Measurements from ENCODE around the gene TOMM40.
"Not testable (repeated sequence)": the region's sequence is repeated elsewhere in the genome, so short reads cannot be mapped to it uniquely, and the experiment has no call there.

The TOMM40 gene

DNA sequence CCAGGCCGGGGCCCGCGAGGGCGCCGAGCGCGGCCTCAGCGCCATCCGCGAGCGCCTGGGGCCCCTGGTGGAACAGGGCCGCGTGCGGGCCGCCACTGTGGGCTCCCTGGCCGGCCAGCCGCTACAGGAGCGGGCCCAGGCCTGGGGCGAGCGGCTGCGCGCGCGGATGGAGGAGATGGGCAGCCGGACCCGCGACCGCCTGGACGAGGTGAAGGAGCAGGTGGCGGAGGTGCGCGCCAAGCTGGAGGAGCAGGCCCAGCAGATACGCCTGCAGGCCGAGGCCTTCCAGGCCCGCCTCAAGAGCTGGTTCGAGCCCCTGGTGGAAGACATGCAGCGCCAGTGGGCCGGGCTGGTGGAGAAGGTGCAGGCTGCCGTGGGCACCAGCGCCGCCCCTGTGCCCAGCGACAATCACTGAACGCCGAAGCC is 17.8 kb downstream of the TOMM40 start:
- Histone ChIP-seq H3K4me1 (ENCODE audit: insufficient read depth, low read length) (peaks cover 4% of the 10 kb centered on the region), H3K4me3 (ENCODE audit: low read length) (no peak overlapping the region), H3K27me3 (ENCODE audit: insufficient read depth, low read length) (peaks cover 2% of the 10 kb centered on the region)

GRCh38 chr19:44909775-44910174 is 18.7 kb downstream of the TOMM40 start:
- no peaks in the 10 kb centered on the region for H3K36me3 ChIP-seq (ENCODE audit: insufficient read depth, low read length)
- H3K9me3 ChIP-seq (ENCODE audit: low read length), result no peaks in the 10 kb centered on the region
- peaks cover 10% of the 10 kb centered on the region for H3K4me1 ChIP-seq (ENCODE audit: insufficient read depth, low read length)
- H3K27me3 ChIP-seq (ENCODE audit: insufficient read depth, low read length), result peaks cover 8% of the 10 kb centered on the region
- no peak overlapping the region for H2AFZ ChIP-seq (ENCODE audit: low read depth, low read length)
- H3K4me3 ChIP-seq (ENCODE audit: low read length), result no peak overlapping the region

More for the DNA sequence above, 17.8 kb downstream of the TOMM40 start:
- Histone ChIP-seq H3K9me3 (ENCODE audit: low read length) (no peaks in the 10 kb centered on the region), H2AFZ (ENCODE audit: low read depth, low read length) (no peak overlapping the region), H3K36me3 (ENCODE audit: insufficient read depth, low read length) (no peaks in the 10 kb centered on the region)

GRCh38 chr19:44911896-44912295 is 20.8 kb downstream of the TOMM40 start:
- H3K36me3 ChIP-seq (ENCODE audit: insufficient read depth, low read length); H3K27me3 ChIP-seq (ENCODE audit: insufficient read depth, low read length); H3K9me3 ChIP-seq (ENCODE audit: low read length): not testable (repeated sequence)

DNA sequence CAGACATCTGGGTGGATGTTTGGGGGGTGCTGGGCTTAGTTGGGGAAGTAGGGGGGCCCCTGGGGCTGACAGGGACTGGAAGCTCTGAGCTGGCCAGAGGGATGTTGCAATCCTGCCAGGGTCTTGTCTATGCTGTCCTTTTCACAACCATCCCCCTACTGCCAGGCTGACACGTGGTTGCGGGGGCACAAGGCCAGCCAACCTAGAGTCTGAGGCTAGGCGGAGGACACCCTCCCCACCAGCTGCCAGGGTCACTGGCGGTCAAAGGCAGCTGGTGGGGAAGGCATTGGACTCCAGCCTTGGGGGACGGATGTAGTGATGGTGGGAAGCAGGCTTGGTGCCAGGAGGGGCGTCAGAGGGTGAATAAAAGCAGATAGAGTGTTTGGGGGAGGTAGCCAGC is 21.8 kb downstream of the TOMM40 start:
- Histone ChIP-seq H2AFZ (ENCODE audit: low read depth, low read length) (no peak overlapping the region), H3K9me3 (ENCODE audit: low read length) (no peaks in the 10 kb centered on the region), H3K27me3 (ENCODE audit: insufficient read depth, low read length) (peaks cover 8% of the 10 kb centered on the region), H3K36me3 (ENCODE audit: insufficient read depth, low read length) (no peaks in the 10 kb centered on the region), H3K4me3 (ENCODE audit: low read length) (no peak overlapping the region), H3K4me1 (ENCODE audit: insufficient read depth, low read length) (peaks cover 6% of the 10 kb centered on the region)

More at GRCh38 chr19:44911896-44912295, 20.8 kb downstream of the TOMM40 start:
- not testable (repeated sequence) for H3K4me3 ChIP-seq (ENCODE audit: low read length); H2AFZ ChIP-seq (ENCODE audit: low read depth, low read length); H3K4me1 ChIP-seq (ENCODE audit: insufficient read depth, low read length)

- Histone ChIP-seq H3K4me3 (ENCODE audit: low read length) (peak overlapping the region; percentile 36), H2AFZ (ENCODE audit: low read depth, low read length) (peak overlapping the region; percentile 89)
- not testable (repeated sequence) for H3K4me1 ChIP-seq (ENCODE audit: insufficient read depth, low read length); H3K27me3 ChIP-seq (ENCODE audit: insufficient read depth, low read length); H3K9me3 ChIP-seq (ENCODE audit: low read length); H3K36me3 ChIP-seq (ENCODE audit: insufficient read depth, low read length)
Measured at GRCh38 chr19:44913512-44914432, 22.7 kb downstream of the TOMM40 start.

GRCh38 chr19:44914433-44915206 is 23.6 kb downstream of the TOMM40 start, which contains the start of gene APOC1:
TSS of gene APOC1 (plus strand) at chr19:44914608. CDS start at chr19:44914892, 284 bp downstream.
- H3K4me3 ChIP-seq (ENCODE audit: low read length), result peak within 1 kb of the TSS; percentile 36
- H2AFZ ChIP-seq (ENCODE audit: low read depth, low read length), result peak within 1 kb of the TSS; percentile 89
- H3K9me3 ChIP-seq (ENCODE audit: low read length); H3K4me1 ChIP-seq (ENCODE audit: insufficient read depth, low read length); H3K36me3 ChIP-seq (ENCODE audit: insufficient read depth, low read length); H3K27me3 ChIP-seq (ENCODE audit: insufficient read depth, low read length): not testable (repeated sequence)

- no peaks in the 10 kb centered on the region for H3K36me3 ChIP-seq (ENCODE audit: insufficient read depth, low read length)
- H2AFZ ChIP-seq (ENCODE audit: low read depth, low read length), result no peak overlapping the region
- H3K9me3 ChIP-seq (ENCODE audit: low read length), result no peaks in the 10 kb centered on the region
- H3K4me3 ChIP-seq (ENCODE audit: low read length), result no peak overlapping the region
- H3K4me1 ChIP-seq (ENCODE audit: insufficient read depth, low read length), result no peaks in the 10 kb centered on the region
- no peaks in the 10 kb centered on the region for H3K27me3 ChIP-seq (ENCODE audit: insufficient read depth, low read length)
Measured at GRCh38 chr19:44924243-44924725, 33.2 kb downstream of the TOMM40 start.

- no peak overlapping the region for H3K4me3 ChIP-seq (ENCODE audit: low read length)
- no peaks in the 10 kb centered on the region for H3K27me3 ChIP-seq (ENCODE audit: insufficient read depth, low read length)
- no peak overlapping the region for H2AFZ ChIP-seq (ENCODE audit: low read depth, low read length)
- no peaks in the 10 kb centered on the region for H3K4me1 ChIP-seq (ENCODE audit: insufficient read depth, low read length)
- H3K9me3 ChIP-seq (ENCODE audit: low read length), result no peaks in the 10 kb centered on the region
- H3K36me3 ChIP-seq (ENCODE audit: insufficient read depth, low read length), result no peaks in the 10 kb centered on the region
Measured at GRCh38 chr19:44925114-44925891, 34.2 kb downstream of the TOMM40 start.

DNA sequence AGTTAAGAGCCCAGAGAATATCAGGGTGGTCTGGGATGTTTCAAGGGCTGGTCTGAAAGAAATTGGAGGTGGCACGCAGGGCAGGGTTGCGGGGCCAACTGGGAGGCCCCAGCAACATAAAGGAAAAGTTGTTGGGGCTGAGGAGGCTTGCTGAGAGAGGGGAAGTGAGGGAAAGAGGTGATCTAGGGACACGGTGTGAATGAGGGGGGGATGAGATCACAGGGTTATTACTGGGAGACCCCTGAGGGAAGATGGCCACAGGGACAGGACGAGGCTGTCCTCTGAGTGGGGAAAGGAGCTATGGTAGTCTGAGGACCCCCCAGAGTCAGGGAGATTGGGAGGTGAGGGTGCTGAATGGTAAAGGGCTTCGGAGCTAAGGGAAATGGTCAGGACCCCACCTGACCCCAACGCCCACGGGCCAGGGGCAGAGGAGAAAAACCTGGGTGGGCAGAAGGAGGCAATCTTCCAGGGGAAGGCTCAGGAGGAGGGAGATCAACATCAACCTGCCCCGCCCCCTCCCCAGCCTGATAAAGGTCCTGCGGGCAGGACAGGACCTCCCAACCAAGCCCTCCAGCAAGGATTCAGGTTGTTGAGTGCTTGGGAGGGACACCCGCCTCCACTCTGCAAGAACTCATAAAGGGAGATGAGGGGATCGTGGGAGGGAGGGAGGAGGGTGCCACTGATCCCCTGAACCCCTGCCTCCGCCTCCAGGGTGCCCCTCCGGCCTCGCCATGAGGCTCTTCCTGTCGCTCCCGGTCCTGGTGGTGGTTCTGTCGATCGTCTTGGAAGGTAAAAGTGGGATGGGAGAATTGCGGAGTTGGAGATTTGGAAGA is 35.4 kb downstream of the TOMM40 start:
- not testable (repeated sequence) for H3K27me3 ChIP-seq (ENCODE audit: insufficient read depth, low read length); H3K9me3 ChIP-seq (ENCODE audit: low read length); H2AFZ ChIP-seq (ENCODE audit: low read depth, low read length); H3K36me3 ChIP-seq (ENCODE audit: insufficient read depth, low read length); H3K4me3 ChIP-seq (ENCODE audit: low read length); H3K4me1 ChIP-seq (ENCODE audit: insufficient read depth, low read length)

GRCh38 chr19:44927746-44928145 is 36.7 kb downstream of the TOMM40 start:
- H3K36me3 ChIP-seq (ENCODE audit: insufficient read depth, low read length), result no peaks in the 10 kb centered on the region
- no peak overlapping the region for H2AFZ ChIP-seq (ENCODE audit: low read depth, low read length)
- H3K9me3 ChIP-seq (ENCODE audit: low read length), result no peaks in the 10 kb centered on the region
- H3K4me1 ChIP-seq (ENCODE audit: insufficient read depth, low read length), result no peaks in the 10 kb centered on the region
- no peak overlapping the region for H3K4me3 ChIP-seq (ENCODE audit: low read length)
- no peaks in the 10 kb centered on the region for H3K27me3 ChIP-seq (ENCODE audit: insufficient read depth, low read length)

GRCh38 chr19:44930088-44930487 is 39.0 kb downstream of the TOMM40 start:
- H3K9me3 ChIP-seq (ENCODE audit: low read length), result no peaks in the 10 kb centered on the region

GRCh38 chr19:44931541-44931940 is 40.5 kb downstream of the TOMM40 start:
- no peaks in the 10 kb centered on the region for H3K9me3 ChIP-seq (ENCODE audit: low read length)
- H3K27me3 ChIP-seq (ENCODE audit: insufficient read depth, low read length), result no peaks in the 10 kb centered on the region
- no peak overlapping the region for H3K4me3 ChIP-seq (ENCODE audit: low read length)
- no peak overlapping the region for H2AFZ ChIP-seq (ENCODE audit: low read depth, low read length)
- no peaks in the 10 kb centered on the region for H3K4me1 ChIP-seq (ENCODE audit: insufficient read depth, low read length)
- H3K36me3 ChIP-seq (ENCODE audit: insufficient read depth, low read length), result no peaks in the 10 kb centered on the region

More at GRCh38 chr19:44930088-44930487, 39.0 kb downstream of the TOMM40 start:
- Histone ChIP-seq H3K4me3 (ENCODE audit: low read length) (no peak overlapping the region), H3K36me3 (ENCODE audit: insufficient read depth, low read length) (no peaks in the 10 kb centered on the region), H3K4me1 (ENCODE audit: insufficient read depth, low read length) (no peaks in the 10 kb centered on the region), H2AFZ (ENCODE audit: low read depth, low read length) (no peak overlapping the region), H3K27me3 (ENCODE audit: insufficient read depth, low read length) (no peaks in the 10 kb centered on the region)
